Glutamatergic neuron (in vitro differentiated cells): ENCODE data around the gene RBMS1. TPM values are rescaled to one million over a fixed set of nuclear protein-coding genes. Genes with fewer than 3 reads are reported as not detected.

Source experiments
- DNase-seq: peaks from one replicate; pipeline ENCODE4 v3.0.0; 2022
- H3K27ac Mint-ChIP-seq: one replicate; pipeline ENCODE4 v1.8.0; 2020; ENCODE audit warnings: mild to moderate bottlenecking, mixed read lengths, inconsistent platforms; ENCODE audit not compliant: unreplicated experiment
- H3K27me3 Mint-ChIP-seq: one replicate; pipeline ENCODE4 v1.8.0; 2020; ENCODE audit warnings: mild to moderate bottlenecking, moderate library complexity, mixed read lengths, inconsistent platforms; ENCODE audit not compliant: unreplicated experiment
- H3K36me3 Mint-ChIP-seq: one replicate; pipeline ENCODE4 v1.8.0; 2020; ENCODE audit warnings: mild to moderate bottlenecking, mixed read lengths, inconsistent platforms; ENCODE audit not compliant: unreplicated experiment
- H3K4me1 Mint-ChIP-seq: one replicate; pipeline ENCODE4 v1.8.0; 2020; ENCODE audit warnings: mild to moderate bottlenecking, low read depth, mixed read lengths, inconsistent platforms; ENCODE audit not compliant: unreplicated experiment
- H3K4me3 Mint-ChIP-seq: one replicate; pipeline ENCODE4 v1.8.0; 2020; ENCODE audit warnings: mild to moderate bottlenecking, mixed read lengths, inconsistent platforms; ENCODE audit not compliant: unreplicated experiment
- H3K9me3 Mint-ChIP-seq: one replicate; pipeline ENCODE4 v1.8.0; 2020; ENCODE audit warnings: mild to moderate bottlenecking, moderate library complexity, mixed read lengths, inconsistent platforms; ENCODE audit not compliant: unreplicated experiment
- CTCF ChIP-seq: fragments of 200-600 bp; sonication (generic); IDR thresholded peaks from one replicate; pipeline ENCODE4 v1.5.0; 2021; ENCODE audit not compliant: partially characterized antibody, unreplicated experiment
- total RNA-seq: library from RNA; stranded (reverse); fragmentation: NEBNext Ultra II Directional; extraction: Animal tissue kit (Norgen Biotek cat#: 25700); gene quantifications from one replicate; pipeline ENCODE4 v1.2.1, GENCODE V29; 2021; ENCODE audit not compliant: unreplicated experiment

Gene RBMS1
- total RNA-seq, 1 donor from 2014 or later: 142 TPM

GRCh38 chr2:160394153-160394552 lies 99.5 kb downstream of the RBMS1 start:
- no peak for TF ChIP-seq CTCF
- Mint-ChIP-seq H3K27ac (no peak overlapping the region), H3K27me3 (peaks cover 7% of the 10 kb centered on the region), H3K4me3 (no peak overlapping the region), H3K9me3 (peaks cover 4% of the 10 kb centered on the region), H3K4me1 (peaks cover 18% of the 10 kb centered on the region), H3K36me3 (no peaks in the 10 kb centered on the region)
- no peak for DNase-seq

- no peaks in the 10 kb centered on the region for H3K36me3 Mint-ChIP-seq
Measured at GRCh38 chr2:160392201-160392600, 101.4 kb downstream of the RBMS1 start.

GRCh38 chr2:160390544-160391455 lies 102.8 kb downstream of the RBMS1 start:
- Mint-ChIP-seq H3K4me3 (no peak overlapping the region), H3K27me3 (peaks cover 11% of the 10 kb centered on the region), H3K36me3 (no peaks in the 10 kb centered on the region), H3K4me1 (peaks cover 46% of the 10 kb centered on the region), H3K27ac (no peak overlapping the region), H3K9me3 (peaks cover 4% of the 10 kb centered on the region)
- no peak for TF ChIP-seq CTCF
- DNase-seq: no peak

More at GRCh38 chr2:160392201-160392600, 101.4 kb downstream of the RBMS1 start:
- no peak overlapping the region for H3K4me3 Mint-ChIP-seq
- no peak for TF ChIP-seq CTCF
- DNase-seq: no peak
- peaks cover 4% of the 10 kb centered on the region for H3K9me3 Mint-ChIP-seq
- H3K27me3 Mint-ChIP-seq: peaks cover 13% of the 10 kb centered on the region
- no peak overlapping the region for H3K27ac Mint-ChIP-seq
- peaks cover 37% of the 10 kb centered on the region for H3K4me1 Mint-ChIP-seq

- DNase-seq: no peak
- Mint-ChIP-seq H3K4me3 (peak overlapping the region; percentile 66), H3K27me3 (peaks cover 12% of the 10 kb centered on the region), H3K9me3 (peaks cover 5% of the 10 kb centered on the region), H3K4me1 (peaks cover 48% of the 10 kb centered on the region), H3K27ac (peak overlapping the region; percentile 71), H3K36me3 (no peaks in the 10 kb centered on the region)
- TF ChIP-seq CTCF: no peak
Measured at GRCh38 chr2:160389875-160390274, 103.7 kb downstream of the RBMS1 start.
